Skeletal muscle cell (primary cell): ENCODE measurements around the gene FNIP2.

Source experiments
- DNase-seq: peaks from one replicate; pipeline ENCODE4 v3.0.0-alpha.2; 2010; ENCODE audit warnings: low read depth
- H3K4me3 ChIP-seq: 2 replicates; pipeline ENCODE4 v1.5.1; 2011; ENCODE audit warnings: low read depth, mild to moderate bottlenecking, control low read depth, low read length, moderate library complexity

The FNIP2 gene

DNA sequence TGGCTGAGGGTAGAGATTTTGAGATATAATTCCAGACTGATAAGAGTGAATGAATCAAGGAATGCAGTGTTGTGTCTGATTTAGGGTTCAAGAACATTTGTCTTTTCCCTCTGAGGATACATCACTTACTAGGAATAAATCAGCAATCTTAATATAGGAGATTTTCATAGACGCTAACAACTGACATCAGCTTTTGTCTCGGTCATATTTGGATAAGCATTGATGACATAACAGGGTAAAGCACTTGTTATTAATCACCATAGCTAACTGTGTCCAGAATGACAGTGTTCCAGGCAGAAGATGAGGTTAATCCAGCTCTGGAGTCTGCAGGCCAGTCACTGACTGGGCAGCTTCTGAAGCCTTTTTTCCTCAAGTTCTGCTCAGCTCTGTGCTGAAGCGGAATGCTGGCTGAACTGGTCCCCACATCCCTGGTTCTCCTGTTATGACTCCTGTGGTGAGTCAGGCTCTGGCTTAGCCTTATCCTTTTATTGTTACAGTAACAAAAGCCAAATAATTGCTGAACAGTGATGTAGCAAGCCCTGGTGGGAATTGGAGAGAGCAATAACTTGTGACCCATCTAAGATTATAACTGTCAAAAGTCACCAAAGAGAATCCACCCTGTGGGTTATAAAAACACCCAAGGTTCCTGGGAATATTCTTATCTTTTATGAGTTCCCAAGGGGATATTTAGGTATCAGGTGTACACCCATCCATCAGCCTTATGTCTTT, 41.8 kb downstream of the FNIP2 start:
- peak; percentile 96 for DNase-seq
- no peak overlapping the region for H3K4me3 ChIP-seq

GRCh38 chr4:158811216-158811540, 42.4 kb downstream of the FNIP2 start:
- no peak for DNase-seq
- H3K4me3 ChIP-seq: no peak overlapping the region

DNA sequence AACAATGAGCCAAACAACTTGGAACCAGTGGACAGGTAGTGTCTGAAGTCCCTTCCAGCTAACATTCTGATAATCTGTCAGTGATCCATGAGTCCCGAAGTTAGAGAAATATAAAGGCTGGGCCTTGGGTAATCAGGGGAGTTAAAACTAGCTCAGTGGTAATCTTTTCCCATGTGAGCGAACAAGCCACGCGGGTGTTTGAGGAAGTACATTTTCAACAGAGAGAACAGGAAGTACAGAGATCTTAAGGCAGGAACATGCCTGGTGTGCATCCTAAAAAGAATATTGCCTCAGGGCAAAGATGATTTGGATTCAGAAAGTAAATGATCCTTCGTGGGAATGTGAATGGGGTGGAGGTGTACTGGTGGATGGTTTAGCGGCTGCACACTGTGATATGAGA, 42.9 kb downstream of the FNIP2 start:
- H3K4me3 ChIP-seq: no peak overlapping the region
- DNase-seq: no peak

DNA sequence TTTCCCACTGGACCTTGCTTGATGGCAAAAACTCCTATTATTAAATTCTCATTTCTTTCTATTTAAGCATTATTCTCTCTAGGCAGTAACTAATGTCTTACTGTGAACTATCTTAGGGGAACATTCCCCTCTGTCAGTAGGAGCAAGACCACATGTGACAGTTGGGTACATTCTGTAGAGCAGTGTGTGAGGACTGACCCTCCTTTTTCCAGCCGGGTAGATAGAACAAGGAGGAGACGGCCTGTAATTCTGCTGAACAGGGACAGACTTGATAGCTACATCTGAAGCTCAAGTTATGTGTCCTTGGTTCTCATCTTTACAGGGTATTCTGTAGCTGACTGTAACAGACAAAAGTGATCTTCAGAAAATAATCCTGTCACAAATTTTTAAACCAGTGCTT, 43.3 kb downstream of the FNIP2 start:
- H3K4me3 ChIP-seq: no peak overlapping the region
- no peak for DNase-seq

DNA sequence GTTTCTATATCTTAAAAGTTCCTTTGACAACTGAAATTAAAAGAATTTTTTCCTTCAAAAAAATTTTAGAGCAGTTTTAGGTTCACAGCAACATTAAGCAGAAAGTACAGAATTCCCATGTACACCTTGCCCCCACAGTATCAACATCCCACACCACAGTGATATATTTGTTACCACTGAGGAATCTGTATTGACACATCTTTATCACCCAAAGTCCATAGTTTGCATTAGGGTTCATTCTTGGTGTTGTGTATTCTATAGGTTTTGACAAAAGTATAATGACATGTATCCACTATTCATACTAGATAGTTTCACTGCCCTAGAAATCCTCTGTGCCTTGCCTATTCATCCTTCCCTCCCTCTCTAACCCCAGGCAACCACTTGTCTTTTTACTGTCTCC, 43.7 kb downstream of the FNIP2 start:
- no peak overlapping the region for H3K4me3 ChIP-seq
- DNase-seq: no peak

- DNase-seq: no peak
- H3K4me3 ChIP-seq: no peak overlapping the region
Observed at GRCh38 chr4:158813113-158813512, 44.3 kb downstream of the FNIP2 start.

GRCh38 chr4:158814207-158814606, 45.4 kb downstream of the FNIP2 start:
- no peak for DNase-seq
- H3K4me3 ChIP-seq: no peak overlapping the region

DNA sequence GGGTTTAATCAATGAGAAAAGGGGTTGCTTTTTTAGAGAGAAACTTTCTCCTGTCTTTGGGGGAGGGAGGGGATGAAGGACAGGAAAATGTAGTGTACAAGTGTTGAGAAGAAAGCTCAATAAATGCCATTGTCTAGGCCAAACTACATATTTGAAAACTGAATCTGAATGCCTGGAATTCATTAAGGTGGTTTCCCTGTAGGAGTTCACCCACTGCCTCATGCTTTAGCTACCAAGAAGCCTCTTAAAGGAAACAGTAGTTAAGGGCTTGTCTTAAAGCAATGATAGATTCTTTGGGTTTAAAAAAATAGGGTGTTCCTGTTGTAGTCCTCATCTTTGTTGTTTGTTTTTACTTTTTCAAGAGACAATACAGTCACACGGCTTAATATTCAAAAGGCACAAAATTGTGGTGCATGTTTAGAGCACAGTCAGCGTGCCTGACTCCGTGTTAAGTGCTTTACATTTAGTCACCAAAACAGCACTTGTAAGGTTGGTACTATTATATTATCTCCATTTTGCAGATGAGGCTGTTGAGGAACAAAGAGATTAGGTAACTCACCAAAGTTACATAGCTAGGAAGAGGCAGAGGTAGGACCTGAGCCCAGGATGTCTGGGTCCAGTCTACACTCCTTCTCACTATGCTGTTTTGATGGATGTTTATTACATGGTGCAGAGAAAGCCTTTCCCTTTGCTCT, 46.0 kb downstream of the FNIP2 start:
- H3K4me3 ChIP-seq: no peak overlapping the region
- DNase-seq: no peak

GRCh38 chr4:158816955-158817354, 48.1 kb downstream of the FNIP2 start:
- no peak overlapping the region for H3K4me3 ChIP-seq
- DNase-seq: no peak

- H3K4me3 ChIP-seq: no peak overlapping the region
- DNase-seq: no peak
Observed at GRCh38 chr4:158817562-158818296, 48.9 kb downstream of the FNIP2 start.

DNA sequence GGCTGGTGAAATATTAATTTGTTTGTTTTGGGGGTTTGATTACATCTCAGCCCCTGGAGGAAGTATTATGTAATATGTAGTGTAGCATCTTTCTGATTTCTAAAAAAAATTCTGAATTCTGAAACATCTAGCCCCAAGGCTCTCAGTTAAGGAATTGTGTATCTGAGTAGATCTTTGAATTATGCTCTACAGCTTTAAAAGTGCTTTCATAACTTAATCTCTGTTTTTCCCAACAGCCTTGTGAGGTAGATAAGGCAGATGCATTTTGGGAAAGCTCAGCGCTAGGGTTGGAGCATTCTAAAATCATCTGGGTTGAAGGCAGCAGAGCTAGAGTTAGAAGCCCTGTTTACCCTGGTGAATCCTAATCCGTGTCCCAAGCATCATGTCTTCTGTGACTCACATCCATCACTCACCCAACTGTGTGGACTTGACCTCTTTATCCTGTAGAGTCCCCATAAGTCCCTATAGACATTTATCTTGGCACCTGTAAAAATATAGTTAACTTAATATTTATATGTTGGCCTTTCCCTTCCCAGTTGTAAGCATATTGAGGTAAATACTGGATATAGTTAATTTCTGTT, 49.8 kb downstream of the FNIP2 start:
- H3K4me3 ChIP-seq: no peak overlapping the region
- no peak for DNase-seq

GRCh38 chr4:158819942-158820786, 51.3 kb downstream of the FNIP2 start:
- no peak overlapping the region for H3K4me3 ChIP-seq
- no peak for DNase-seq

GRCh38 chr4:158821228-158821971, 52.6 kb downstream of the FNIP2 start:
- H3K4me3 ChIP-seq: no peak overlapping the region
- no peak for DNase-seq

DNA sequence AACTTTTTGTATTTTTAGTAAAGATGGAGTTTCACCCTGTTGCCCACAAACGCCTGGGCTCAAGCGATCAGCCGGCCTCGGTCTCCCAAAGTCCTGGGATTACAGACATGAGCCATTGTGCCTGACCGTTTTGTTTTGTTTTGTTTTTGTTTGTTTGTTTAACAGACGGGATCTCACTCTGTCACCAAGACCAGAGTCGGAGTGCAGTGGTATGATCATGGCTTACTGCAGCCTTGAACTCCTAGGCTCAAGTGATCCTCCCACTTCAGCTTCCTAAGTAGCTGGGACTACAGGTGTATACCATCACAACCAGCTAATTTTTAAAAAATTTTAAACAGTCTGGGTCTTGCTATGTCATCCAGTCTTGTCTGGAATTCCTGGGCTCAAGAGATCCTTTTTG, 53.5 kb downstream of the FNIP2 start:
- H3K4me3 ChIP-seq: no peak overlapping the region
- no peak for DNase-seq

- DNase-seq: no peak
Observed at GRCh38 chr4:158823461-158823873, 54.6 kb downstream of the FNIP2 start.

DNA sequence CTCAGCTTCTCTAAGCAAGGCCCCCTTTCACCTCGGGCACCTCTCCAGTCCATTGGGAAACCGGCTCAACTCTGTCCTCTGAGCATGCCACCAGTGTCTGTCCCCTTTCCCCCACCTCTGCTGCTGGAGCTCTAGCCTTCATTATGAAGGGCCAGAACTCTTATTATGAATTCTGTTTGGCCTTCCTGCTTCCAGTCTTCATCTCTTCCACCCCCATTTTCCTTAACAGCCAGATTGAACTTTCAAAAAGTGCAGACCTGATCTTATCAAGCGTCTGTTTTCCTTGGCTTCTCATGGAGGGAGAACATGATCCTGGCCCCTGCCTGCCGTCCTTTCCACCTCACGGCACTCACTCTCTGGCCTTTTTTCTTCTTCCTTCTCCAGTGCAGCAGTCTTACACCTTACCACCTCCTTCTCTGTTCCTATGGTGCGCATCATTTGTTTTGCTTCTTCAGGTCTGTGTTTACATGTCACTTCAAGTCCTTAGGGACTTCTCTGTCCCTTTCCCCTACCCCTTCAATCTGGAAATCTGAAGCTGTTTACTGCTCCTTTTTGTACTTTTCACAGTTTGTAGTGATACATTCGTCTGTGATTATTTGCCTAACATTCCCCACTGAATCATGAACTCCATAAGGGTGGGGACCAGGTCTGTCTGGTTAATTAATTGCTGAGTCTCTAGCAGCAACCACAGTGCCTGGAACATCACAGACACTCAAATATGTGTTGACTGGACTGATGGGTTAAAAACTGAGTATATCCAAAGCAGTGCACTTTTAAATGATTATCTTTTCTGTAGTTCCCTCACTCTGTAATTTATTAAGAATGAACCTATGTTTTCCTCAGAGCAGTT, 55.8 kb downstream of the FNIP2 start:
- no peak overlapping the region for H3K4me3 ChIP-seq
- DNase-seq: no peak

More at GRCh38 chr4:158823461-158823873, 54.6 kb downstream of the FNIP2 start:
- H3K4me3 ChIP-seq: no peak overlapping the region

DNA sequence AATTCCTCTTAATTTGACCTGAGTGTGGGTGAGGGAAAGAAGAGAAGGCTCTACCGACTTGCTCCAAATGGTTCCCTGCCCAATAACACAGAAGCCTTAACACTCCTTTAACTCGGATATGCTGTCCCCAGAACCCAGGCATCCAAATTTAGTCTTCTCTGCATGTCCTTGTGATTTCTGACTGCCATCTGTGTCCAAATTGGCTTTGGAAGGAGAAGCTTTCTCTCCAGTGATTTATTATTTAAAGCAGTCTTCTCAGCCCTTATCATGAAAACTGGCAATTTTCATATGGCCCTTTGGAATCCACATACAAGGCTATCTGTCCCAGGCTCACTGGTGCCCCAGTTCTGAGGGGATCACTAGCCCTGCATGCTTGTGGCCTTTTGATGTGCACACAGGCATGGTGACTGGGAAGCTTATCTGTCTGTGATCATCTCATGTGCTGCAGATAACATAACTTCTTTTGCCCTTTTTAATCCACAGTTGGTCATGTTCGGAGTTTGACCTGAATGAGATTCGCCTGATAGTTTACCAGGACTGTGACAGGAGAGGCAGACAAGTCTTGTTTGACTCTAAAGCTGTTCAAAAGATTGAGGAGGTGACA, 56.7 kb downstream of the FNIP2 start:
- no peak overlapping the region for H3K4me3 ChIP-seq
- no peak for DNase-seq

DNA sequence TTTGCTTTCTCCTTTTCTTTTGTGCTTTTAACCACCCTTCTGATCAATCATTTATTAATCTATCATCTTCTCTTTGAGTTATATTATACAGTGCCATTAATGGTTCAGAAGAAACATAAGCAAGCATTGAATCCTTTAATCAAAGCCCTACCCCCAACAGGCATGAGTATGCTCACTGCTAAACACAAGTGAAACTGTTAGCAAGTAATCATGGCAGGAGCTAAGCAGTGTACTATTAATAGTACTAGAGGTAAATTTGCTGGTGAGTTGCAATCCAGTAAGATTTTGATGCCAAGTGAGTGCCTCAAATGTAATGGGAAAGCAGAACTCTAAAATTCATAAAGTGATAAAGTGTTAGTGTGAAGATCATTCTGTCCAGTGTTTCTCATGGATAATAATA, 57.2 kb downstream of the FNIP2 start:
- DNase-seq: no peak
- no peak overlapping the region for H3K4me3 ChIP-seq
